Mesodermal cell (in vitro differentiated cells): Measurements from ENCODE around the gene C17orf50.
"Not testable (repeated sequence)": the region's sequence is repeated elsewhere in the genome, so short reads cannot be mapped to it uniquely, and the experiment has no call there.

Source experiments
- H3K27ac ChIP-seq: 2 replicates; pipeline ENCODE4 v1.7.0; 2013; ENCODE audit warnings: mild to moderate bottlenecking, low read depth, low read length, moderate library complexity; ENCODE audit not compliant: severe bottlenecking
- H3K36me3 ChIP-seq: 2 replicates; pipeline ENCODE4 v1.7.1; 2013; ENCODE audit warnings: mild to moderate bottlenecking, low read length, moderate library complexity; ENCODE audit not compliant: control insufficient read depth, insufficient read depth
- H3K4me1 ChIP-seq: one replicate; pipeline ENCODE4 v1.7.1; 2013; ENCODE audit warnings: mild to moderate bottlenecking, low read length; ENCODE audit not compliant: insufficient read depth, control insufficient read depth, poor library complexity, severe bottlenecking
- H3K4me3 ChIP-seq: 2 replicates; pipeline ENCODE4 v1.7.0; 2013; ENCODE audit warnings: low read length, control low read depth, mild to moderate bottlenecking; ENCODE audit not compliant: insufficient read depth, poor library complexity, severe bottlenecking; ENCODE audit errors: extremely low read depth
- H3K9me3 ChIP-seq: 2 replicates; pipeline ENCODE4 v1.7.1; 2013; ENCODE audit warnings: mild to moderate bottlenecking, low read length, moderate library complexity; ENCODE audit not compliant: control insufficient read depth
- WGBS, 2 experiments: methylation state at CpG; one replicate each; pipeline ENCODE4 v1.1.5; 2013; ENCODE audit warnings: missing lambda C conversion rate in 2 of 2; ENCODE audit not compliant: insufficient coverage in 2 of 2; 5-methylcytosine and 5-hydroxymethylcytosine counted together

C17orf50 gene

DNA sequence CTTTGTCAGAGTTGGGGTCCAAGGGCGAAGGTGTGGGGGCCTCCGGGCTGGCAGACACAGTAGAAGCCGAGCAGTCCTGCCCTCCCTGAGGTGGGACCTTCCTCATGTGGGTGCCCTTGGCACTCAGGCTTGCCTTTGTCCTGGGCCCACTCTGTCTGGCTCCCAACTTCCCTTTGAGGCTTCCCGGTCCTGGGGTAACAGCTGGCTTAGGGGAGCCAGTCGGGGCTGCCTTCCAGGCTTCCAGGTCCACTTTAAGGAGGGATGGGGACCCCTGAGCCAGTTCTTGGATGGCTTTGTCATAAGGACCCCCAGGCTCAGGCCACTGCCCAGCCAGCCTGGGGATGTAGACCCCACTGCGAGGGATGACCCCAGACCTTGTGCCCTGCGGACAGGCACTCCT is 15.4 kb upstream of the C17orf50 start:
- H3K36me3 ChIP-seq, result peaks cover 2% of the 10 kb centered on the region
- whole genome bisulfite sequencing, 2 experiments, result 91 to 92% methylated on average over 5 to 7 of the region's 7 CpGs
- no peaks in the 10 kb centered on the region for H3K9me3 ChIP-seq
- H3K27ac ChIP-seq, result no peak overlapping the region
- H3K4me3 ChIP-seq, result no peak overlapping the region
- H3K4me1 ChIP-seq, result peaks cover 6% of the 10 kb centered on the region

GRCh38 chr17:35745749-35746320 is 14.9 kb upstream of the C17orf50 start:
- Histone ChIP-seq H3K27ac (no peak overlapping the region), H3K9me3 (no peaks in the 10 kb centered on the region), H3K4me3 (no peak overlapping the region), H3K36me3 (no peaks in the 10 kb centered on the region), H3K4me1 (peaks cover 6% of the 10 kb centered on the region)
- WGBS, 2 experiments, result 88 to 95% methylated on average over 8 to 10 of the region's 15 CpGs

GRCh38 chr17:35747540-35748017 is 13.1 kb upstream of the C17orf50 start:
- H3K4me3 ChIP-seq, result no peak overlapping the region
- H3K9me3 ChIP-seq, result no peaks in the 10 kb centered on the region
- H3K4me1 ChIP-seq, result peaks cover 3% of the 10 kb centered on the region
- WGBS, 2 experiments, result 40 to 63% methylated on average over 9 of the region's 12 CpGs
- H3K36me3 ChIP-seq, result no peaks in the 10 kb centered on the region
- H3K27ac ChIP-seq, result no peak overlapping the region

GRCh38 chr17:35748341-35748841 is 12.3 kb upstream of the C17orf50 start:
- no peak overlapping the region for H3K4me3 ChIP-seq
- H3K27ac ChIP-seq, result no peak overlapping the region
- H3K4me1 ChIP-seq, result peaks cover 8% of the 10 kb centered on the region
- H3K9me3 ChIP-seq, result no peaks in the 10 kb centered on the region
- H3K36me3 ChIP-seq, result no peaks in the 10 kb centered on the region
- 80 to 90% methylated on average over 2 to 3 of the region's 4 CpGs for WGBS, 2 experiments

DNA sequence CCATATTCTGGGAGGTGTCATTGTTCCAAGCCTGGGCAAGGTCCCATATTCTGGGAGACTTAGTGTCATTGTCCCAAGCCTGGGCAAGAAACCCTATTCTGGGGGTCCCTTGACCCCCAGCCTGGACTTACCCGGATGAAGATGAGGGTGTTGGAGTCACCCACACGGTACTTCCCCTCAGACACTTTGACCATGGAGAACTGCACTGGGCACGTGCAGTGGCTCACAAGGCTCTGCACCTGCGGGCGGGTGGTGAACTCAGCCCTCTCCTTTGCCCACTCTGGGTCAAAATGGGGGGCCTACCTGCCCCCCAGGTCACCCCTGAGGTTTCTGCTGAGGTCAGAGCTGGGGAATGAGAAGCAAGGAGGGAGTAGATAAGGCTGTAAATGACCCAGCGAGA is 11.7 kb upstream of the C17orf50 start:
- WGBS, 2 experiments, result 100% methylated on average over 3 to 6 of the region's 6 CpGs
- Histone ChIP-seq H3K36me3 (no peaks in the 10 kb centered on the region), H3K4me1 (peaks cover 8% of the 10 kb centered on the region)

GRCh38 chr17:35749560-35750412 is 10.9 kb upstream of the C17orf50 start:
- H3K4me3 ChIP-seq, result no peak overlapping the region
- peaks cover 8% of the 10 kb centered on the region for H3K4me1 ChIP-seq
- 40 to 42% methylated on average over 17 to 26 of the region's 35 CpGs for WGBS, 2 experiments
- no peak overlapping the region for H3K27ac ChIP-seq
- H3K36me3 ChIP-seq, result no peaks in the 10 kb centered on the region
- H3K9me3 ChIP-seq, result no peaks in the 10 kb centered on the region

More for the DNA sequence above, 11.7 kb upstream of the C17orf50 start:
- H3K4me3 ChIP-seq, result no peak overlapping the region
- H3K9me3 ChIP-seq, result no peaks in the 10 kb centered on the region
- H3K27ac ChIP-seq, result no peak overlapping the region

- Histone ChIP-seq H3K4me1 (peaks cover 8% of the 10 kb centered on the region), H3K9me3 (no peaks in the 10 kb centered on the region), H3K27ac (no peak overlapping the region), H3K4me3 (no peak overlapping the region), H3K36me3 (no peaks in the 10 kb centered on the region)
- 92 to 97% methylated on average over 5 to 6 of the region's 10 CpGs for WGBS, 2 experiments
These were observed 9.9 kb upstream of the C17orf50 start for GRCh38 chr17:35750526-35751395.

DNA sequence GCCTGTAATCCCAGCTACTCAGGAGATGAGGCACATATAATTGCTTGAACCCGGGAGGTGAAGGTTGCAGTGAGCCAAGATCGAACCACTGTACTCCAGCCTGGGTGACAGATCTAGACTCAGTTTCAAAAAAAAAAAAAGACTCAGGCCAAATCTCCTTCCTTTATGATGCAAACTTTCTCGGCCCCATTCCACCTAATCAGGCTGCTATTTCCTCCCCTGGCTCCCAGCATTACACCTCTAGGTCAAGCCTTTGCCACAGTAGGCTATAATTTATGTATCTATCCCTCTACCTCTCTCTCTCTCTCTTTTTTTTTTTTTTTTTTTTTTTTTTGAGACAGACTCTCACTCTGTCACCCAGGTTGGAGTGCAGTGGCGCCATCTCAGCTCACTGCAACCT is 9.1 kb upstream of the C17orf50 start:
- not testable (repeated sequence) for H3K36me3 ChIP-seq, H3K27ac ChIP-seq, H3K9me3 ChIP-seq, H3K4me3 ChIP-seq, H3K4me1 ChIP-seq
- 81 to 84% methylated on average over 3 of the region's 4 CpGs for WGBS, 2 experiments

GRCh38 chr17:35752471-35752870 is 8.2 kb upstream of the C17orf50 start:
- no peak overlapping the region for H3K27ac ChIP-seq
- 91 to 93% methylated on average over 16 of the region's 16 CpGs for WGBS, 2 experiments
- no peak overlapping the region for H3K4me3 ChIP-seq

DNA sequence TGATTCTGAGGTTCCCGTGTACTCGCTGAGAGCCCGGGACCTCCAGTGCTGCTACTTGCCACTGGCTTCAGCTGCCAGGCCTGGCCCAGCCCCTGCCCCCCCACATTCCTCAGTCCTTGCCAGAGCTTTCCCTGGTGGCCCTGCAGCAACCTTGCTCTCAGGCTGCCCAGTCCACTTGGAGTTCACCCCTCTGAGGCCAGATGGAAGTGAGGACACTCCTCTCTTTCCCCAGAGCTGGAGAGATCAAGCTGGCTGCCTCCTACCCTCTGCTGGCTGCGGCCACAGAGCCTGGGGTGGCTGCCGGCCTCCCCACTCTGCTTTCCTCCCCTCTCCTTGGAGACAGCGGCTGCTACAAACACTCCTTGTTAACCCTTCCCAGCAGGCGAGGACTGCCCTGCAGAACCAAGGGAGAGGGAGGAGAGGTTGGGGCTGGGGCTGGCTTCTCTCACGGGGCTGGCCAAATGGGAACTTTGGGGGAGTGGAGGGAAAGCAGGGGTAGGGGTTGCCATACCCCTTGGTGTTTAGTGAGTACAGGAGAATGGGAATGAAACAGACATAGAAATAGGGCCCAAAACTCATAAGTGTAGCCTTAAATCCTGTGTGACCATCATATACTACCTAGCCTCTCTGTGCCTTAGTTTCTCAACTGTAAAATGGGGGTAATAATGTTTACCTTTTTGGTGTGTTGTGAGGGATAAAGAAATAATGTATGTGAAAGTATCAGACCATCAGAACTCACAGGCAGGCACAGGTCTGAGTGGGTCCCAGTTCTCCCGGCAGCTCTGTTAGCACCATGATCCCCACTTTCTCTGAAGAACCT is 7.5 kb upstream of the C17orf50 start, which contains the start of gene GAS2L2:
Gene GAS2L2 (minus strand): TSS at position 295 of the 820 bp plus-strand sequence. CDS start 389 bp downstream, outside the sequence.
- no peaks in the 10 kb centered on the region for H3K36me3 ChIP-seq
- H3K4me1 ChIP-seq, result peaks cover 8% of the 10 kb centered on the region
- H3K27ac ChIP-seq, result no peak within 1 kb of the TSS
- H3K9me3 ChIP-seq, result no peaks in the 10 kb centered on the region
- no peak within 1 kb of the TSS for H3K4me3 ChIP-seq
- WGBS, 2 experiments, result 68 to 79% methylated on average over 4 to 9 of the region's 9 CpGs

More at GRCh38 chr17:35752471-35752870, 8.2 kb upstream of the C17orf50 start:
- Histone ChIP-seq H3K4me1 (peaks cover 8% of the 10 kb centered on the region), H3K36me3 (no peaks in the 10 kb centered on the region), H3K9me3 (no peaks in the 10 kb centered on the region)
